Activated T-cell treated with anti-CD3 and anti-CD28 coated beads, Interleukin-2, amount 50 U/mL, for 4 hours (primary cell): ENCODE data around the gene COG4. TPM values are rescaled to one million over a fixed set of nuclear protein-coding genes. Genes with fewer than 3 reads are reported as not detected.

Source experiments
- ATAC-seq, 2 donors: fragments of 200-7000 bp; cut with Tn5 transposase; one replicate each; pipeline ENCODE4 v1.10.0; 2021
- DNase-seq: peaks from one replicate; pipeline ENCODE4 v3.0.0-alpha.2; 2020
- H3K27me3 Mint-ChIP-seq: one replicate; pipeline ENCODE4 v1.8.0; 2021; ENCODE audit warnings: low read depth, mixed read lengths
- H3K36me3 Mint-ChIP-seq: one replicate; pipeline ENCODE4 v1.8.0; 2022; ENCODE audit warnings: mixed read lengths; ENCODE audit not compliant: insufficient read depth
- H3K4me1 Mint-ChIP-seq: one replicate; pipeline ENCODE4 v1.8.0; 2021; ENCODE audit warnings: low read depth, mixed read lengths
- H3K4me3 Mint-ChIP-seq: one replicate; pipeline ENCODE4 v1.8.0; 2021; ENCODE audit warnings: mild to moderate bottlenecking, moderate library complexity, mixed read lengths
- H3K9me3 Mint-ChIP-seq: one replicate; pipeline ENCODE4 v1.8.0; 2021; ENCODE audit warnings: mixed read lengths
- total RNA-seq, 3 donors: library from RNA; stranded (reverse); gene quantifications; one replicate each; pipeline ENCODE4 v1.2.1, GENCODE V29; 2021

Gene COG4
- total RNA-seq, 3 donors from 2014 or later, result 24.0 to 31.6 (median 29.3) TPM

GRCh38 chr16:70480127-70481105 lies 42.9 kb downstream of the COG4 start:
- no peaks in the 10 kb centered on the region for H3K9me3 Mint-ChIP-seq
- H3K4me1 Mint-ChIP-seq, result peaks cover 13% of the 10 kb centered on the region
- no peaks in the 10 kb centered on the region for H3K27me3 Mint-ChIP-seq
- H3K36me3 Mint-ChIP-seq, result peaks cover 10% of the 10 kb centered on the region
- no peak overlapping the region for H3K4me3 Mint-ChIP-seq
- ATAC-seq (no peak), DNase-seq (no peak)

DNA sequence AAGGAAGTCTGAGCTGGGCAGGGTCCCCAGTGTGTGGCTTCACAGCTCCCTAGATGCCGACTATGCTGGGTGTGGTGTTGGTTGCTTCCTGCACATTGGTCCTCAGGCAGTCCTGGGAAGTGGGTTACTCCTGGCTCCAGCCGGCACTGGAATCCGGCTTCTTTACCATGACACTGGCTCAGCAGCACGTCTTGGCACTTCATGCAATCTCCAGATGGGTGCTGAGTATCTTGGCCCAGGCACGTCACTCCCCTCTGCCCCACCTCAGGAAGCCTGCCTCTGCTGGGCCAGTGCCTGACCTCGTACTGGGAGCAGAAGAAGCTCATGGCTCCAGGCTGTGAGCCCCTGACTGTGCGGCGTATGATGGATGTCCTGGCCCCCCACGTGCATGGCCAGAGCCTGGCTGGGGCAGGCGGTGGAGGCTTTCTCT lies 44.4 kb downstream of the COG4 start:
- peaks cover 13% of the 10 kb centered on the region for H3K4me1 Mint-ChIP-seq
- H3K27me3 Mint-ChIP-seq, result no peaks in the 10 kb centered on the region
- H3K36me3 Mint-ChIP-seq, result peaks cover 10% of the 10 kb centered on the region
- H3K9me3 Mint-ChIP-seq, result no peaks in the 10 kb centered on the region
- DNase-seq (no peak), ATAC-seq (no peak)
- no peak overlapping the region for H3K4me3 Mint-ChIP-seq

DNA sequence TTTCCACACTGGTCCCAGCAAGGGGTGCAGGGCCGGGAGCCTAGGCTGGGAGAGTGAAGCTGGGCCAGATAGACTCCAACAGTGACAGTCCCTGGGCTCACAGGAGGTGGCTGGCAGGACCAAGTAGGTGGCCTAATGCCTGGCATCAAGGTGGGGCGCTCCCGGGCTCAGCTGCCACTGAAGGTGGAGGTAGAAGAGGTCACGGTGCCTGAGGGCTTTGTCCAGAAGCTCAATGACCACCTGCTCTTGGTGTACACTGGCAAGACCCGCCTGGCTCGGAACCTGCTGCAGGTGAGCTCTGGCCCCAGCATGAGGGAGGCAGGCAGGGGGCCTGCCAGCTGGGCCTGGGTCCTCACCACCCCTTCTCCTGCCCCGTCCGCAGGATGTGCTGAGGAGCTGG lies 45.2 kb downstream of the COG4 start:
- no peak for DNase-seq
- Mint-ChIP-seq H3K4me1 (peaks cover 13% of the 10 kb centered on the region), H3K4me3 (no peak overlapping the region), H3K27me3 (no peaks in the 10 kb centered on the region), H3K9me3 (no peaks in the 10 kb centered on the region), H3K36me3 (peaks cover 7% of the 10 kb centered on the region)
- ATAC-seq, result no peak

- Mint-ChIP-seq H3K9me3 (no peaks in the 10 kb centered on the region), H3K36me3 (peaks cover 2% of the 10 kb centered on the region), H3K27me3 (no peaks in the 10 kb centered on the region), H3K4me1 (peaks cover 13% of the 10 kb centered on the region), H3K4me3 (peak overlapping the region; percentile 4)
- ATAC-seq (peak; percentile 94), DNase-seq (no peak)
These were observed 46.9 kb downstream of the COG4 start for GRCh38 chr16:70476272-70477020.

DNA sequence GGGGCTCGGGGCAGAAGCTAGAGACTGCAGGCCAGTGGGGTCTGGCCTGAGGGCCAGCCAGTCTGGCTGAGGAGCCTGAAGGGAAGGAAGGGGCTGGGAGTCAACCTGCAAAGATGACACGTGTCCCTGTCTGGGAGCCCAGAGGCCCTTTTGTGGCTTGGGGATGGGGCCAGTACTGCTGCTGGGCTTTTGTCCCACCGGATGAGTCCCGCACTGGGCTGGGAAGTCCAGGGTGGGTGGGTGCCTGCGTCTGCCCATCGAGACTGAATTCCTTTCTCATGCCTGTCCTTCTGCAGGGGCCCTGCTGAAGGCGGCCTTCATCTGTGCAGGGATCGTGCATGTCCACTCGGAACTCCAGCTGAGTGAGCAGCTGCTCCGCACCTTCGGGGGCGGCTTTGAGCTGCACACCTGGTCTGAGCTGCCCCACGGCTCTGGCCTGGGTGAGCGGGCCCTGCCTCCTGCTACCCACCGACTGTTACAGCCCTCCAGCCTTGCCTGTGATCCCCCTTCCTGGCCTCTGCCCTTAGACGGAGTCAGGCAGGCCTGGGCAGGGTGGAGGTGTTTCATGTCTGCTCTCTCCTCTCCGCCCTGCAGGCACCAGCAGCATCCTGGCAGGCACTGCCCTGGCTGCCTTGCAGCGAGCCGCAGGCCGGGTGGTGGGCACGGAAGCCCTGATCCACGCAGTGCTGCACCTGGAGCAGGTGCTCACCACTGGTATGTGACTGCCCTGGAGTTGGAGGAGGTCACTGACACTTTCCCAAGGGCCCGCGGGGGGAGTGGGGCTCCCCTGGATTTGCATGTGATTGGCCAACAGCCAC lies 48.1 kb downstream of the COG4 start:
- DNase-seq, result no peak
- Mint-ChIP-seq H3K27me3 (no peaks in the 10 kb centered on the region), H3K4me3 (no peak overlapping the region), H3K9me3 (no peaks in the 10 kb centered on the region), H3K4me1 (peaks cover 13% of the 10 kb centered on the region), H3K36me3 (peaks cover 2% of the 10 kb centered on the region)
- no peak for ATAC-seq

GRCh38 chr16:70474320-70475053 lies 48.9 kb downstream of the COG4 start:
- H3K36me3 Mint-ChIP-seq, result peaks cover 2% of the 10 kb centered on the region
- H3K4me3 Mint-ChIP-seq, result no peak overlapping the region
- ATAC-seq, result no peak
- no peaks in the 10 kb centered on the region for H3K27me3 Mint-ChIP-seq
- no peak for DNase-seq
- H3K9me3 Mint-ChIP-seq, result no peaks in the 10 kb centered on the region
- H3K4me1 Mint-ChIP-seq, result peaks cover 13% of the 10 kb centered on the region

- Mint-ChIP-seq H3K27me3 (no peaks in the 10 kb centered on the region), H3K4me1 (peaks cover 13% of the 10 kb centered on the region), H3K36me3 (peaks cover 2% of the 10 kb centered on the region), H3K9me3 (no peaks in the 10 kb centered on the region), H3K4me3 (no peak overlapping the region)
- DNase-seq (no peak), ATAC-seq (no peak)
These were observed 49.7 kb downstream of the COG4 start for GRCh38 chr16:70473446-70474319.

DNA sequence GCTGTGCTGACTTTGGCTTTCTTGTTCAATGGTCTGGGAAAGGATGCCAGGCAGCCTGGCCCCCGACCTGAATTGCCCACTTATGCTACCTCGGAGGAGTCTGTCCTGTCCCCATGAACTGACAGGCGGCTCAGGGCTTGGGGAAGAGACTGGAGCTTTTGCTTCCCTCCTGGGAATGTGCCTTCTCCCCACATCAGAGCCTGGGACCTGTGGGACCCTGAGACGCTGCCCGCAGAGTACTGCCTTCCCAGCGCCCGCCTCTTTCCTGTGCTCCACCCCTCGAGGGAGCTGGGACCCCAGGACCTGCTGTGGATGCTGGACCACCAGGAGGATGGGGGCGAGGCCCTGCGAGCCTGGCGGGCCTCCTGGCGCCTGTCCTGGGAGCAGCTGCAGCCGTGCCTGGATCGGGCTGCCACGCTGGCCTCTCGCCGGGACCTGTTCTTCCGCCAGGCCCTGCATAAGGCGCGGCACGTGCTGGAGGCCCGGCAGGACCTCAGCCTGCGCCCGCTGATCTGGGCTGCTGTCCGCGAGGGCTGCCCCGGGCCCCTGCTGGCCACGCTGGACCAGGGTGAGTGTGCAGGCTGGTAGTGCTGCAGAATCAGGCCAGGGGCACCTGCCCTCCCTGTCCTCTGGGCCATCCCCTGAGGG lies 50.4 kb downstream of the COG4 start:
- Mint-ChIP-seq H3K27me3 (no peaks in the 10 kb centered on the region), H3K4me3 (no peak overlapping the region), H3K4me1 (peaks cover 13% of the 10 kb centered on the region), H3K36me3 (peaks cover 2% of the 10 kb centered on the region), H3K9me3 (no peaks in the 10 kb centered on the region)
- DNase-seq, result no peak
- ATAC-seq, result no peak

DNA sequence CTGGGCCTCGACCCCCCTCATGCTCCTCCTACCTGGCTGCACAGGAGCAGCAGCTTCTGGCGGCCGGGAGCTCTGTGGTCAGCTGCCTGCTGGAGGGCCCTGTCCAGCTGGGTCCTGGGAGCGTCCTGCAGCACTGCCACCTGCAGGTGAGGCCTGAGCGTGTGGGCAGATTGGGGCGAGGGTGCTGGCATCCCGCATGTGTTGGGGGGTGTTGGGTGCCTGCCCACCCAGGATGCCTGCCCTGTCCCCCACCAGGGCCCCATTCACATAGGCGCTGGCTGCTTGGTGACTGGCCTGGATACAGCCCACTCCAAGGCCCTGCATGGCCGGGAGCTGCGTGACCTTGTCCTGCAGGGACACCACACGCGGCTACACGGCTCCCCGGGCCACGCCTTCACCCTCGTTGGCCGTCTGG lies 52.4 kb downstream of the COG4 start:
- Mint-ChIP-seq H3K4me3 (no peak overlapping the region), H3K9me3 (no peaks in the 10 kb centered on the region), H3K4me1 (no peaks in the 10 kb centered on the region), H3K36me3 (peaks cover 8% of the 10 kb centered on the region), H3K27me3 (no peaks in the 10 kb centered on the region)
- no peak for ATAC-seq
- DNase-seq, result no peak

DNA sequence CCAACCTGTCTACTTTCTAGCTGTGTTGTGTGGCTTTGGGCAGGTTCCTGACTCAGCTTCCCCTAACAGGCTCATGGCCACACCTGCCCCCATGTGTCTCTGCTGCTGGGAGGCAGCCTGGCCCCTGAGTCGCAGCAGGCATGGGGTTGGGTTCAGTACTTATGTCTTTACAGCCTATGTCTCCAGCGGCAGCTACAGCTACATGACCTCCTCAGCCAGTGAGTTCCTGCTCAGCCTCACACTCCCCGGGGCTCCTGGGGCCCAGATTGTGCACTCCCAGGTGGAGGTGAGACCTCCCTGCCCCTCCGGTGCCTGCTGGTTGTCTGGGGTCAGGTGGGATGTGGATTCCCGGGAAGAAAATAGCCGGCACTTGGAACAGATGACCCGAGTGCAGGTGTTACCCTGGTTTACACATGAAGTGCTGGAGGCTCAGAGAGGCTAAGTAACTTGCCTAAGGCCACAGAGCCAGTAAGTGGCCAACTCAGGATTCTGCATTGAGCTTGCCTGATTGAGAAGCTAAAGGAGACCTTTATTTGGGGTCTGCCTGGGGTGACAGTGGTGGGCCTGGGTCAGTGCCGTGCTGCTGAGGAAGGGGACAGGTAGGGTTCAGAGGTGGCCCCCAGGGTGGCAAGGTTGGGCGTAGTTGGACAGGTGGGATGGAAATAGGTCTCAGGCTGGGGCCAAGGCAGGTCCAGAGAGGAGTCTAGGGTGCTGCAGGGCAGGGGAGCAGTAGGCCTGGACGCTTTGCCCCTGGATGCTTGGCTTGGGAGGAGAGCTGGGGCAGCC lies 53.0 kb downstream of the COG4 start:
- H3K9me3 Mint-ChIP-seq, result no peaks in the 10 kb centered on the region
- peaks cover 9% of the 10 kb centered on the region for H3K36me3 Mint-ChIP-seq
- no peaks in the 10 kb centered on the region for H3K4me1 Mint-ChIP-seq
- no peak overlapping the region for H3K4me3 Mint-ChIP-seq
- DNase-seq (no peak), ATAC-seq (no peak)
- no peaks in the 10 kb centered on the region for H3K27me3 Mint-ChIP-seq

DNA sequence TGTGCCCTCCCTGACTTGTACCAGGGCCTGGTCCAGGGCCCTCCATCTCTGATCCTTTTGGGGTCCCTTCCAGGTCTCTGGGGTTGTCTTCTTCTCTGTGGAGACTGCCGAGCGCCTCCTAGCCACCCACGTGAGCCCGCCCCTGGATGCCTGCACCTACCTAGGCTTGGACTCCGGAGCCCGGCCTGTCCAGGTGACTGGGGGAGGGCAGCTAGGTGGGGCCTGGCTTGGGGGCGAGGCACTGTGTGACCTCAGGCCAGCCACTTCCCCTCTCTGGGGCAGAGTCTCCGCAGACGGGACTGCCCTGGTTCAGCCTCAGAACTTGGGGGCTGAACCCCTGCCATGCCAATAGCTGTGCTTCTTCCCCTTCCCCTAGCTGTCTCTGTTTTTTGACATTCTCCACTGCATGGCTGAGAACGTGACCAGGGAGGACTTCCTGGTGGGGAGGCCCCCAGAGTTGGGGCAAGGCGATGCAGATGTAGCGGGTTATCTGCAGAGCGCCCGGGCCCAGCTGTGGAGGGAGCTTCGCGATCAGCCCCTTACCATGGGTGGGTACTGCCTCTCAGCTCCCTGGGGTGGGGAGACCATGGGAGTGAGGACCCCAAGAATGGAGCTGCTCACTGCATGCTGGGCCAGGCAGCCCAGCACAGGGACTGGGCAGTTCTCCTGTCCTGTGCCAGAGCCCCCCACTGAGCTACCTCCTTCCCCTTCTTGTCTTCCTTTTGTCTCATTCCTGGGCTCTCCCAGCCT lies 54.4 kb downstream of the COG4 start:
- no peaks in the 10 kb centered on the region for H3K27me3 Mint-ChIP-seq
- DNase-seq (no peak), ATAC-seq (no peak)
- no peaks in the 10 kb centered on the region for H3K9me3 Mint-ChIP-seq
- H3K36me3 Mint-ChIP-seq, result peaks cover 13% of the 10 kb centered on the region
- no peaks in the 10 kb centered on the region for H3K4me1 Mint-ChIP-seq
- no peak overlapping the region for H3K4me3 Mint-ChIP-seq
